ENCODE results near the gene MKNK1. TPM values are rescaled to one million over a fixed set of nuclear protein-coding genes. Genes with fewer than 3 reads are reported as not detected.

The MKNK1 gene
- total RNA-seq, 1 experiment from 2014 or later, result 12.9 TPM

GRCh38 chr1:46508757-46509156, 95.3 kb downstream of the MKNK1 start:
- no CpG with 5 or more reads among the region's 5 CpGs for WGBS (ENCODE audit: extremely low coverage, insufficient read length, low lambda C conversion rate)
- H3K4me1 Mint-ChIP-seq, result peaks cover 33 to 38% of the 10 kb centered on the region in 2 experiments
- H3K27me3 Mint-ChIP-seq (ENCODE audit: low read depth), result peaks cover 31% of the 10 kb centered on the region

More at GRCh38 chr1:46508757-46509156, 95.3 kb downstream of the MKNK1 start:
- Histone ChIP-seq H3K79me2 (ENCODE audit: insufficient read depth, low read length) (no peaks in the 10 kb centered on the region), H2BK20ac (ENCODE audit: low read depth, low read length, poor library complexity, severe bottlenecking) (no peak overlapping the region), H4K8ac (replicated peaks; ENCODE audit: insufficient read length, low read depth, low read length) (no peak overlapping the region), H3K79me1 (ENCODE audit: insufficient read depth, low read depth, low read length, poor library complexity, severe bottlenecking) (no peaks in the 10 kb centered on the region), H2BK5ac (ENCODE audit: insufficient read length, low read length) (no peak overlapping the region), H3K9me3 (ENCODE audit: control insufficient read depth, low read depth, low read length) (no peaks in the 10 kb centered on the region), H3K4me2 (ENCODE audit: insufficient read depth, insufficient read length, low read length) (no peak overlapping the region), H3K4me1 (ENCODE audit: insufficient read depth, low read length) (no peaks in the 10 kb centered on the region), H2BK12ac (ENCODE audit: insufficient read length, low read depth, low read length) (no peak overlapping the region), H3K9ac (ENCODE audit: extremely low read depth, insufficient read length, low read length) (no peak overlapping the region), H4K20me1 (ENCODE audit: control insufficient read depth, insufficient read depth, insufficient read length) (no peaks in the 10 kb centered on the region), H3K18ac (ENCODE audit: insufficient read length, low read depth, low read length) (no peak overlapping the region), H3K56ac (ENCODE audit: insufficient read length, low read depth, low read length) (no peak overlapping the region), H3K27ac (ENCODE audit: insufficient read length, low read depth, low read length) (no peak overlapping the region), H4K91ac (ENCODE audit: insufficient read length, low read depth, low read length) (no peak overlapping the region), H3K23me2 (ENCODE audit: insufficient read length, low read depth, low read length, poor library complexity, severe bottlenecking) (no peaks in the 10 kb centered on the region), H4K5ac (ENCODE audit: insufficient read length, low read depth, low read length) (no peak overlapping the region), H2AK5ac (ENCODE audit: insufficient read length, low read length) (no peak overlapping the region), H2BK120ac (ENCODE audit: low read depth, low read length, poor library complexity, severe bottlenecking) (no peak overlapping the region), H3K14ac (ENCODE audit: insufficient read depth, low read length) (no peak overlapping the region), H2BK15ac (ENCODE audit: low read depth, low read length) (no peak overlapping the region), H3K27me3 (ENCODE audit: insufficient read depth, low read length) (no peaks in the 10 kb centered on the region), H3K23ac (ENCODE audit: insufficient read length, low read depth, low read length) (no peak overlapping the region), H3K4ac (ENCODE audit: low read depth, low read length) (no peak overlapping the region), H3T11ph (ENCODE audit: low read length) (no peak overlapping the region), H2AFZ (ENCODE audit: low read length) (no peak overlapping the region)
- H3K4me3 Mint-ChIP-seq, result no peak overlapping the region
- no peak overlapping the region for H3K27ac Mint-ChIP-seq
- H3K9me3 Mint-ChIP-seq, result no peaks in the 10 kb centered on the region
- no peak for TF ChIP-seq CTCF (conservative IDR thresholded peaks at IDR 0.05)
- DNase-seq, result no peak
- no peaks in the 10 kb centered on the region for H3K36me3 Mint-ChIP-seq (ENCODE audit: insufficient read depth in 1 of 3, low read depth in 3 of 3)

Other genes starting within 250 kb of the MKNK1 start
- 18.9 and 23.4 TPM in 2 replicates for gene FAAH, start 210.0 kb downstream of the MKNK1 start, total RNA-seq (2021)
- 2.3 and 2.5 TPM in 2 replicates for gene DMBX1, start 114.4 kb downstream of the MKNK1 start, total RNA-seq (2021)
- gene KNCN, start 52.6 kb downstream of the MKNK1 start, total RNA-seq (2021), result not detected in 2 replicates
- 3.2 and 4.1 TPM in 2 replicates for gene MOB3C, start 12.5 kb upstream of the MKNK1 start, total RNA-seq (2021)
- gene ATPAF1, start 64.1 kb upstream of the MKNK1 start, total RNA-seq (2021), result 57.3 and 59.6 TPM in 2 replicates
- not detected in 2 replicates for gene TEX38, start 67.6 kb upstream of the MKNK1 start, total RNA-seq (2021)
- 41.6 and 42.2 TPM in 2 replicates for gene EFCAB14, start 114.8 kb upstream of the MKNK1 start, total RNA-seq (2021)
- not detected in 2 replicates for gene CYP4B1, start 194.8 kb upstream of the MKNK1 start, total RNA-seq (2021)

Data from H9 (cell line).